HG03342 (cell line): Measurements from ENCODE around the gene TMEM119.
"Not testable (repeated sequence)": the region's sequence is repeated elsewhere in the genome, so short reads cannot be mapped to it uniquely, and the experiment has no call there.

Experiments
- ATAC-seq: cut with Tn5 transposase; IDR thresholded peaks from one replicate; pipeline ENCODE4 v1.9.1; 2021; ENCODE audit warnings: mild to moderate bottlenecking, moderate library complexity; ENCODE audit not compliant: unreplicated experiment

Gene TMEM119

DNA sequence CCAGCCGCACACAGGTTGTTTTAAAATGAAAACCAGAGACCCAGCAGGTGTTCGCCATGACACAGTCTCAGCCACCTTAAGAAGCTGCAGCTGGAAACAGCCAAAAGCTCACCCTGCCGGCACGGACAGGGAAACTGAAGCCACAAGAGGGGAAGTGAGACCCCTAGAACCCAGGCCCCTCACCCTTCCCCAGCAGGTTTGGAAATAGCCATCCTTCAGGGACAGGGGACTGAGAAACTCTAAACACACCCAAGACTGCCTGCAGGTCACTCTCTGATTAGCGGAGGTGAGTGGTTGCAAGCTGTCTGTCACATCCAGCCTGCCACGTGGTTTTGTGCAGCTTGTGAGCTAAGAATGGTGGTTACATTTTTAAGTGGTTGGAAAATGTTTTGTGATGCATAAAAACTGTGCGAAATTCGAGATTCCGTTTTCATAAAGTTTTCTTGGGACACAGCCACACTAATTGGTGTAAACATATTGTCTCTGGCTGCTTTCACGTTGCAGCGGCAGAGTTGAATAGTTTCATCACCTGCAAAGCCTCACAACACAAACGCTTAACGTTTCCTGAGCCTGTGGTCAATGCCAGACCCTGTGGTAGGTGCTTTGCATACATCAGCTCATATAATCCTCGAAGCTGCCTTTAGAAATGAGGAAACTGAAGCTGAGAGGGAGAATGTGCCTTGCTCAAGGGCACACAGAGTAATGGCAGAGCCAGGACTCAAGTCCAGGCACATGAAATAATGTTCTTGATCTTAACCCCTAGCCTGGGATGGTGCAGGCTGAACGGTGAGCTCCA lies 37.5 kb upstream of the TMEM119 start:
- peak; percentile 56 for ATAC-seq

GRCh38 chr12:108634341-108634751 lies 36.5 kb upstream of the TMEM119 start:
- no peak for ATAC-seq

DNA sequence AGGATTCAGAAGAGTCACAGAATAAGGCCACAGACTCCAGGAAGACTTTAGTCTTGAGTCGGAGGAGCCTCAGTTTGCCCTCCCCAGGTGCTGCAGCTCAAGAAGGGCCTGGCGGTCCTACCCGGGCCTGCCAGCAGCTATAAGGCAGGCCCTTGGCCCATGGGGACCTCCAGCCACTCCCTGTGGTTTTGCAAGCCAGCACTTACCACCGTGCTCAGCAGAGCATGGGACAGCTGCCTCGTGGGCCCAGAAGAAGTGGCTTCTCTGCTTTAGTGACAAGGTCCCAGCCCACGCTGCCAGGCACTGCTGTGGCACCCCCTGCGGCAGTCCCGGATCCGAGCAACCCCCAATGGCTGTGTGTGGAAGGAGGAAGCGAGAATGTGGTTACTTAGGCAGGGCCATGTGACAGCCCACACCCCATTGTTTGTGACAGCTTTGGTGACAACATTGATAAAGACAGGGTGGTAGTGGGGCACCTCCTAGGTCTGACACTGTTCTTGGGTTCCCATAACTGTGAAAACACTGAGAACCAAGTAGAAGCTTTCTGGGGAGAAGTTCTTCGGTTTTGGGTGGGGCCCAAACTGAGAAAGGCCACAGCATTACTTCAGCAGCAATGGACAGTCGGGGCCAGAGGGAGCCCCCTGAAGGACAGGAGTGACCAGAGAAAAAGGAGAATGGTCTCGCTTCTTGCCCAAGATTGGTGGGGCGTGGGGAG lies 35.8 kb upstream of the TMEM119 start, which contains the start of gene SELPLG:
SELPLG (minus strand) TSS at position 361 of the 715 bp plus-strand sequence. CDS start 9,587 bp downstream, outside the sequence.
- ATAC-seq: peak; percentile 44

GRCh38 chr12:108633081-108633533 lies 35.2 kb upstream of the TMEM119 start:
- no peak for ATAC-seq

DNA sequence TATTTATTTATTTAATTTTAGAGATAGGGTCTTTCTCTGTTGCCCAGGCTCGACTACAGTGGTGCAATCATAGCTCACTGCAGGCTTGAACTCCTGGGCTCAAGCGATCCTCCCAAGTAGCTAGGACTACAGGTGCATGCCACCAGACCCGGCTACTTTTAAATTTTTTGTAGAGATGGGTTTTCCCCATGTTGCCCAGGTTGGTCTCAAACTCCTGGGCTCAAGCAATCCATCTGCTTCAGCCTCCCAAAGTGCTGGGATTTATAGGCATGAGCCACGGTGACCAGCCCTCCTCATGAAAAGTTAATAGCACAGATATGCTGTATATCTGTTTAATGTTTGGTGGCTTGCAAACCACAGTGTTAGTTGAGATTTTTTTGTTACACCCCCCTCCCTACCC lies 33.4 kb upstream of the TMEM119 start:
- ATAC-seq: not testable (repeated sequence)

DNA sequence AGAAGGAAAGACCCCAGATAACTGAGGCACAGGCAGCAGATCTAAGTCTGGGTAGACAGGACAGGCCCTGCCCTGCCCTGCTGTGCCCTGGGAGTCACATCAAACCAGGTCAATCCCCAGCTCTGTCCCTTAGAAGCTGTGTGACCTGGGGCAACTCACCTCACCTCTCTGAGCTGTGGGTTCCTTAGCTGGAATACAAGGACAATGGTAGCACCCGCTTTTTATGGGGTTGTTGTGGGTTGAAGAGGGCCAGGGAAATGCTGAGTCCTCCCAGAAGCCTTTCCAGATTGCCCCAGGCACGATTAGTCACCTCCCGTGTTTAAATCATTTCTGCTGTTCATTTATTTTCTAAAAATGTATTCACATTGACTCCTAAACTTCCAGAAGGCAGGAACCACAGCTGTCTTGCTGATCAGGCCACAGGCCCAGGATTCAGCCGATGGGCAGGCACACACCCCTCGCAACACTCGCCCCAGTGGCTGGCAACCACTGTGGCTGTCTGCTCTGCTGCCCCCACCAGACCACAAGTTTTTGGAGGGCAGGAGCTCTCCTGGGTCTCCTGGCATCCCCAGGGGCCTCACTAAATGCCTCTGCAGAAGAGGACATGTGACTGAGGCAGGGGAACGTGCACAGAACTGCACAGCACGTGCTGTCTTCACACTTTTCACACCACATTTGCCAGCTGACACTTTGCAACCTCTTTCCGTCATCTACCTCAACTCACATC lies 32.8 kb upstream of the TMEM119 start:
- ATAC-seq: no peak

DNA sequence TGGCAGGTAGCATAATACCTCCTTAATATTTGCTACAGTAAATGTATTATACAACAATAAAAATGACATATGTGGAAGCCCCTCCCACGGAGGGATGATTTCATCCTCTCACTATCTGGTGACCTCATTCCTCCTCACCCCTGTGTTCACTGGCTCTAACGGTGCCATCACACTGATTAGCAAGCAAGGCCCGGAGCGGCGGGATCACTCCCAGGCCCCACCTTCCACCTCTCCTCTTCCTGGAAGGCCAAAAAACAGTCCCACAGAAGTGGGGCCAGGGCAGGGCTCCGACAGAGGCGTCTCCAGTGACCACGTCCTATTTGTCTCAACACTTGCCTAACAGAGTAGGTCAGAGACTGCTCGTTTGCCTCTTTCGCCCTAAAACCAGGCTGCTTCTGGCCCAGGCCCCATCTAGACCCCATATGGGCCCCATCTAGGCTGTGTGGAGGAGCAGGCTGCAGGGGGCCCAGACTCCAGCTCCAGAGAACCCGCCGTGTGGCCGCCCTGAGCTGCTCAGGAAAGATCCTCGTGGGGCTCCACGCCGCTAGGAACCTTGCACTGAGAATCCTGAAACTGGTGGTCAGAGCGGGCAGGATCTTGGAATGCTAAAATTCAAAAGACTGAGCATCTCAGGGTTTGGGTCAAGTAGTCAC lies 32.1 kb upstream of the TMEM119 start:
- no peak for ATAC-seq

DNA sequence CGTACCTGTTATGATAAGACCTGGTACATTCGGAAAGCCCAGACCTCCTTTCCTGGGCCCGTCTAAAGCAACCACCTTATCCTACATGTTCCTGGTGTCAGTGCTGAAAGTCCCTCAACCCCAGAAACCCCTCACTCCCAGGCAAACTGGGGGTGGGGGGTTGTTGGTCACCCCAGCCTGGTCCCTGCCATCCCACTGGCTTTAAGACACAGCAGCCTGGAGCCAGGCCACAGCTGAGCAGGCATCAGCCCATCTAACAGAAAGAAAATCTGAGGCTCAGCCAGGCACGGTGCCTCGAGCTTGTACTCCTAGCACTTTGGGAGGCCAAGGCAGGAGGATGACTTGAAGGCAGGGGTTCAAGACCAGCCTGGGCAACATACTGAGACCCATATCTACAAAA lies 31.3 kb upstream of the TMEM119 start:
- no peak for ATAC-seq

DNA sequence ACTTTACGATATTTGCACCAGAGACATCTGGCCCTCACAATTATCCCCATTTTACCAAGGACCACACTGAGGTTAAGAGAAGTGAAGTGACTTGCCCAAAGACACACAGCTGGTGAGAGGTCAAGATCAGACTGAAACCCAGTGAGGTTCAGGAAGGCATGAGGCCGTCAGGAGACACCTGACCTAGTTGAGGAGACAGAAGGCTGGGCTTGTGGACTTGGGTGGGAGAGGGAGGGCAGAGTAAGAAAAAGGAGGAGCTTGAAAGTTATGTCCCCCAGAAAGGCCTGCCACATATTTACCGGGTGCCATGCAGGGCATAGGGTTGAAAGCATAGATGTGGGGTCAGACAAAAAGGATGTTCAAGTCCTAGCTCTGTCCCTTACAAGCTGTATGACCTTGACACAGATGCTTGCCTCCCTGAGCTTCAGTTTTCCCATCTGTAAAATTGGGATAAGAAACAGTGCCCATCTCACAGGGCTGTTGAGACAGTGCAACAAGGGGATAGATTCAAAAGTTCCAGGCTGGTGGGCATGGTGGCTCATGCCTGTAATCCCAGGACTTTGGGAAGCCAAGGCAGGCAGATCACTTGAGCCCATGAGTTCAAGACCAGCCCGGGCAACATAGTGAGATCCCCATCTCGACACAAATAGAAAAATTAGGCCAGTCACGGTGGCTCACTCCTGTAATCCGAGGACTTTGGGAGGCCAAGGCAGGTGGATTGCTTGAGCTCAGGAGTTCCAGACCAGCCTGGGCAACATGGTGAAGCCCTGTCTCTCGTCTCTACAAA lies 29.4 kb upstream of the TMEM119 start:
- no peak for ATAC-seq

DNA sequence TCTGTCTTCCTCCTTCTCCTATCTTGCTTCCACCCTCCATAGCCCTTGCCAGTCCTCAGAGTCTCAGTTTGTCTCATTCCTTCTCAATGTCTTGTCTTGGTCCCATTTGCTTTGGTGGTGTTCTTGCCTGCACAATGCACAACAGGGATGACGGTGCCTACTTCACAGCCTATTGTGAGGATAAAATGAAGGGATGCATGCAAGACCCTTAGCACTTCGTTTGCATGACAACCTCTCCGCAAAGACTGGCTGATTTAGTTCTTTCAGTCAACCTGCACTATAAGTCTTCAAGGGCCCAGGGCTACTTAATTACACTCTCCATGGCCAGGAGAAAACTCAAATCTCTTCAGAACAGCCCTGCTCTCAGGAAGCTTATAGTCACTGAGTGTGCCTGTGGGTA lies 27.3 kb upstream of the TMEM119 start:
- no peak for ATAC-seq

GRCh38 chr12:108623577-108623976 lies 25.7 kb upstream of the TMEM119 start:
- ATAC-seq: no peak

DNA sequence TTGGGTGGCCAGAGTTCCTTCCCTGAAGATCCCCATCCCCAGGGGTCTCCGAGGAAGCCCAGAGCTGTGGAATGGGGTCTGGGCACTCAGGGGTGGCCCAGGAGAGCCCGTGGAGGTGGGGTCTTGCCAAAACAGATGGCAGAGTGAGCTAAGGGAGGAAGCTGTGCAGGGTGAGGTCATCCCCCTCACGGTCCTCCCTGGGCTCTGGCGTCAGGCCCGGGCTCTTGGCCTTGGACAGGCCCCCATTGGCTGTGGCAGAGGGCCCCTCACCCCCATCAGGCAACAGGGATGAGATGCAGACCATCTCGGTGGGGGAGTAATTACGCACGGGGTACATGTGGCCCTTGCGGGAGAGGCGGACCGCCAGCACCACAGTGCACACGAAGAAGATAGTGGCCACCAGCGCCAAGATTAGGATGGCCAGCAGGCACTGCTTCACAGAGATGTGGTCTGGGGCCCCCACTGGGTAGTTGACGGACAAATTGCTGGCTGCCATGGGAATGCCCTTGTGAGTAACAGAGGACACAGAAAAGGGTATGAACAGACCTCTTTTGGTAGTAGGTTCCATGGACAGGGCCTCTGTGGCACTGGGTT lies 25.1 kb upstream of the TMEM119 start:
- ATAC-seq: no peak

GRCh38 chr12:108622421-108622820 lies 24.5 kb upstream of the TMEM119 start:
- ATAC-seq: no peak

GRCh38 chr12:108621161-108621560 lies 23.3 kb upstream of the TMEM119 start:
- no peak for ATAC-seq

DNA sequence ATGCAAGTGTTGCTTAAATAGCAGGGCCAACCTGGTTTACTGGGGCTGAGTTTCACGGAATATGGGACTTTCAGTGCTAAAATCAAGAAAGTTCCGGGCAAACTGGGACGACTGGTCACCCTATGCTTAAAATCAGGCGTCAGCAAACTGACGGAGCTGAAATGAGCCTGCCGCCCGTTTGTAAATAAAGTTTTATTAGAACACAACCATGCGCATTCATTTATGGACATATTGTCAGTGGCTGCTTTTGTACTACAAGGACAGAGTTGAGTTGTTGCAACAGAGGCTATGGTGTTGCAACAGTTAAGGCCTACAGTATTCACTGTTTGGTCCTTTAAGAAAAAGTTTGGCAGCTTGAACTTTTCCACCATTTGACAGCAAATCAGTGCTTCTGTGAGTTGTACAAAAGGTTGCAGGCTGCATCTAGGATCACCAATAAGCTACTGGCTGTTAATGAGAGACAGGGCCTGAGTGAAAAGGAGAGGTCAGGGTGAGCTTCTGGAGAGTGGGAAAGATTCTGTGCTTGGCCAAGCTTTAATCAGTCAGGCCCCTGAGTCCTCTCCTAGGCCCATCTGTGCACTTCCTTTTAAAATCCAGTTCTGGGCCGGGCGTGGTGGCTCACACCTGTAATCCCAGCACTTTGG lies 22.5 kb upstream of the TMEM119 start:
- no peak for ATAC-seq

DNA sequence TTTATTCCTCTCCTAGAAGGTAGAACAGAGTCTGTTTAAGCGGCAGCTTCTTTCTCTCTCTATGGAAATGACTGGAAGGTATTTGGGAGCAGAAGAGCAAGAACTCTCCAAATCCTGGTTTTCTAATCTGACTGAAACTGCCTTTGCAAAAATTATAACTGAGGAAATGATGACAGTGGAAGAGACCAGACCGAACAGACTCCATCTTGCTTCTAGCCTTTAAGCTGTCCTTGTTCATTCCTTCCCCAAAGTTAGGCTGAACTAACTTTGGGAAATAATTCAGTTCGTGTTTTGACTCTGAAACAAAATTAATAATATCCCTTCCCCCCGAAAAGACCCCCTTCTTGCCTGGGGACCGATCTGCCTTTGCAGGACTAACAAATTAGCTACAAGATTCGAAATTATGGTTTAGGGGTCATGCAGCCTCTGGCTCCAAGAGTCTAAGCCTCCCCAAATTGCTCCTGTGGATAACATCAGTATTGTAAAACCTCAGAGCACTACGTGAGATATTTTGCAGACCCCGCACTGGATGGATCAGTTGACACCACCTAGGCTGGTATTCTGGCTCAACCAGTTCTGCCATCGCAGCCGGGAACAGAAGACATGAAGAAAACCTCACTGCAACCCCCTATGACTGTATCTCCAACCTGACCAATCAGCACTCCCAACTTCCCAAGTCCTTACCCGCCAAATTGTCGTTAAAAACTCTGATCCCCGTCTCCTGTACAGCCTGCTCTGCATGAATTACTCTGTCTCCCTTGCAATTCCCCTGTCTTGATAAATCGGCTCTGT lies 21.7 kb upstream of the TMEM119 start:
- no peak for ATAC-seq

DNA sequence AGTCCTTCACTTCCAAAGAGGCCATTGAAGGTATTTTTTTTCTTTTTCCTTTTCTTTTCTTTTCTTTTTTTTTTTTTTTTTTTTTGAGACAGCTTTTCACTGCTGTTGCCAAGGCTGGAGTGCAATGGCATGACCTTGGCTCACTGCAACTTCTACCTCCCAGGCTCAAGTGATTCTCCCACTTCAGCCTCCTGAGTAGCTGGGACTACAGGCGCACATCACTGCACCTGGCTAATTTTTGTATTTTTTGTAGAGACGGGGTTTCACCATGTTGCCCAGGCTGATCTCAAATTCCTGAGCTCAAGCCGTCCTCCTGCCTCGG lies 21.0 kb upstream of the TMEM119 start:
- not testable (repeated sequence) for ATAC-seq

DNA sequence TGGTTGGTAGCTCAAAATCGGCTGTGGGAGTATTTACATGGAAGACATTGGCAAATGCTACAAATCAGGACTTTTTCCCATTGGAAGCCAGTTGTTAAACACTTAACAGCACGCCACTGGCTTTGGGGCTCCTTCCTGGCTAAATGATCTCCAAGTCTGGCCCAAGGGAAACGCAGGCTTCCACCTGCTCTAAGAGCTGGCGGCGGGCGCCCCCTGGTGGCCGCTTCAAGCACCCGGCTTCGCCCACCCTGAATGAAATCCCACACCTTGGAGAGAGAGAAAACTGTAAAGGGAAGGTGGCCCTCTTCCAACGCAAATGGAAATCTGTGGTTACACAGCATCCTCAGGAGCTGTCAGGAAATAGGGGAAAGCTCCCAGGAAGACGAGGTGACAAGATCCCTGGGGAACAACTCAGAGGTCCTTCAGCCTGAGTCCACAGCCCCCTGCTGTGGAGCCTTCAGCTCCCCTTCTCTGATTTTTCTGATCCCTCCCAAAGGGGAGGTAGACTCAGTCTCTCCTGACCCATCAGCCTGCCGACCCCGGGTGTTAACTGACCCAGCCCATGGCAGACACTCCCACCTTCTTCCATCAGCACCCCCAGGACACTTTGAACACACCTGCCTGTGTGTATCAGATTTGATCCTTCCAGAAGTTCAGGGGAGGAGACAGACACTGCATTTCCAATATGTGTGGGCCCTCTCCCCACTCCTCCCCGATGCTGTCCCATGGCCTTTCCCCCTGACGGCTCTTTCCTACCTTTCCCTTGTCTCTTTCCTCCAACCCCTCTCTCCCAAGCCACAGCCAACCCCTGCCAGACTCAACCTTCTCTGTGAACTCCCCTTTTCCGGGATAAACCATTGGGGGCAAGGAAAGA lies 20.4 kb upstream of the TMEM119 start:
- ATAC-seq: peak; percentile 47
